Stomach (tissue), 9 donors: Measurements from ENCODE around the gene IL17RB. TPM values are rescaled to one million over a fixed set of nuclear protein-coding genes. Genes with fewer than 3 reads are reported as not detected.

Experiments used
- DNase-seq, 2 donors: peaks; one replicate each; pipeline versions ENCODE4 v3.0.0 to v3.0.0-alpha.2; 2013 to 2019
- H3K27ac ChIP-seq, 5 donors: fragments of 200-600 bp in 4 of 5; sonication (generic) in 4 of 5; one replicate each; pipeline ENCODE4 v1.5.1; 2013 to 2019; ENCODE audit warnings: mild to moderate bottlenecking in 1 of 5, moderate library complexity in 1 of 5
- H3K27me3 ChIP-seq, 3 donors: fragments of 200-600 bp; sonication (generic); one replicate each; pipeline ENCODE4 v1.5.1; 2017 to 2019; ENCODE audit warnings: mixed run types in 1 of 3
- H3K36me3 ChIP-seq, 4 donors: fragments of 200-600 bp; sonication (generic); 1 replicate in 3 of 4; 2 replicates in 1 of 4; pipeline ENCODE4 v1.5.1; 2016 to 2019
- H3K4me1 ChIP-seq, 4 donors: fragments of 200-600 bp; sonication (generic); one replicate each; pipeline ENCODE4 v1.5.1; 2016 to 2019
- H3K4me3 ChIP-seq, 4 donors: fragments of 200-600 bp; sonication (generic) in 3 of 4; one replicate each; pipeline ENCODE4 v1.5.1; 2016 to 2019; ENCODE audit warnings: mild to moderate bottlenecking in 1 of 4
- H3K9me3 ChIP-seq, 4 donors: fragments of 200-600 bp; sonication (generic); one replicate each; pipeline ENCODE4 v1.5.1; 2016 to 2019
- CTCF ChIP-seq, 7 experiments: fragments of 450-650 bp in 4 of 7; fragments of 200-600 bp in 3 of 7; sonication (generic) in 3 of 7; IDR thresholded peaks; one replicate each; pipeline ENCODE4 v1.5.1; 2016 to 2019; ENCODE audit warnings: antibody characterized with exemption in 7 of 7, control low read depth in 2 of 7, mild to moderate bottlenecking in 1 of 7
- EP300 ChIP-seq: sonication (generic); formaldehyde crosslinking; IDR thresholded peaks from one replicate; pipeline ENCODE4 v1.6.1; 2017; ENCODE audit warnings: antibody characterized with exemption
- POLR2A ChIP-seq, 4 donors: fragments of 450-650 bp; IDR thresholded peaks; one replicate each; pipeline ENCODE4 v1.6.1; 2016; ENCODE audit warnings: antibody characterized with exemption in 4 of 4, control low read depth in 2 of 4, mild to moderate bottlenecking in 1 of 4, moderate library complexity in 1 of 4
- POLR2AphosphoS5 ChIP-seq, 3 donors: sonication (generic); formaldehyde crosslinking; IDR thresholded peaks; one replicate each; pipeline ENCODE4 v1.6.1; 2016; ENCODE audit warnings: antibody characterized with exemption in 3 of 3
- WGBS, 5 donors: extraction: QIAGEN DNeasy Blood & Tissue Kit in 3 of 5; methylation state at CpG; one replicate each; pipeline versions ENCODE4 v1.1.5 to v1.1.7; 2013 to 2018; 5-methylcytosine and 5-hydroxymethylcytosine counted together
- intact Hi-C: fragments of 100-400 bp; cut with DNase I; formaldehyde crosslinking; loops from one replicate; pipeline ENCODE4 v1.15.1; 2023; ENCODE audit warnings: low total_unique reads
- polyA plus RNA-seq, 3 donors: library from polyadenylated mRNA; stranded (reverse); fragments of 200-250 nt; gene quantifications; one replicate each; pipeline ENCODE4 v1.2.3, GENCODE V29; 2013
- total RNA-seq, 5 donors: library from RNA; depleted of rRNA; stranded (reverse); fragments of >200 nt; gene quantifications; one replicate each; pipeline versions ENCODE4 v1.1.0 to v1.2.3, GENCODE V29; 2014 to 2016
- donor health status: healthy with polysubstance abuse.
- donor health status: Bipolar disorder and iron deficiency.
- donor health status: healthy.

Gene IL17RB
- total and polyA plus RNA-seq, 8 donors, result 0.61 to 34.2 (median 3.5) TPM

- H3K4me1 ChIP-seq, result peaks cover 0 to 9% (median 0%) of the 10 kb centered on the region in 4 donors
- H3K36me3 ChIP-seq, result peaks cover 35 to 94% (median 89%) of the 10 kb centered on the region in 4 donors
- H3K27me3 ChIP-seq, result no peaks in the 10 kb centered on the region
- TF ChIP-seq POLR2A (IDR thresholded peaks at IDR 0.05), result no peak
- no peak for TF ChIP-seq CTCF (IDR thresholded peaks at IDR 0.05)
- no peak for TF ChIP-seq POLR2AphosphoS5 (IDR thresholded peaks at IDR 0.05)
- TF ChIP-seq EP300, result no peak
- H3K4me3 ChIP-seq, result no peak overlapping the region
- intact Hi-C loops, result no loop called here
- DNase-seq, result no peak
- H3K27ac ChIP-seq, result no peak overlapping the region
- no peaks in the 10 kb centered on the region for H3K9me3 ChIP-seq
- 91 to 99% (median 96%) methylated on average over 3 of the region's 3 CpGs for WGBS, 5 donors
Observed at GRCh38 chr3:53862241-53862640, 15.9 kb downstream of the IL17RB start.

GRCh38 chr3:53863145-53863544 lies 16.8 kb downstream of the IL17RB start:
- DNase-seq, result no peak
- H3K27ac ChIP-seq, result no peak overlapping the region
- peaks cover 37 to 100% (median 98%) of the 10 kb centered on the region in 4 donors for H3K36me3 ChIP-seq
- no peak overlapping the region for H3K4me3 ChIP-seq
- no peaks in the 10 kb centered on the region for H3K27me3 ChIP-seq
- no peak for TF ChIP-seq POLR2AphosphoS5 (IDR thresholded peaks at IDR 0.05)
- no peak for TF ChIP-seq EP300
- TF ChIP-seq CTCF (IDR thresholded peaks at IDR 0.05), result no peak
- no peak for TF ChIP-seq POLR2A (IDR thresholded peaks at IDR 0.05)
- 87 to 100% (median 91%) methylated on average over 1 of the region's 1 CpG for WGBS, 5 donors
- no peaks in the 10 kb centered on the region for H3K9me3 ChIP-seq
- intact Hi-C loops, result no loop called here
- H3K4me1 ChIP-seq, result peaks cover 0 to 9% (median 0%) of the 10 kb centered on the region in 4 donors

GRCh38 chr3:53865732-53866499 lies 19.5 kb downstream of the IL17RB start:
- 89 to 94% (median 93%) methylated on average over 5 of the region's 5 CpGs for WGBS, 5 donors
- intact Hi-C loops, result no loop called here

More at GRCh38 chr3:53865732-53866499, 19.5 kb downstream of the IL17RB start:
- Histone ChIP-seq H3K27ac (no peak overlapping the region), H3K4me1 (no peaks in the 10 kb centered on the region), H3K36me3 (peaks cover 61 to 100% (median 100%) of the 10 kb centered on the region in 4 donors), H3K4me3 (no peak overlapping the region), H3K9me3 (no peaks in the 10 kb centered on the region), H3K27me3 (no peaks in the 10 kb centered on the region)
- no peak for DNase-seq
- TF ChIP-seq POLR2A (IDR thresholded peaks at IDR 0.05), result no peak
- TF ChIP-seq CTCF (IDR thresholded peaks at IDR 0.05), result no peak
- TF ChIP-seq POLR2AphosphoS5 (IDR thresholded peaks at IDR 0.05), result no peak
- TF ChIP-seq EP300, result no peak
